Tibial artery (tissue), 4 donors: ENCODE data around the gene VPS37C.

Experiments
- DNase-seq, 2 donors: peaks; one replicate each; pipeline ENCODE4 v3.0.0-alpha.2; 2019
- H3K27ac ChIP-seq, 2 donors: fragments of 200-600 bp; sonication (generic) in 1 of 2; 1 replicate in 1 of 2; 2 replicates in 1 of 2; pipeline ENCODE4 v1.5.1; 2018 to 2019; ENCODE audit warnings: mild to moderate bottlenecking in 1 of 2
- H3K27me3 ChIP-seq, 2 donors: fragments of 200-600 bp; sonication (generic) in 1 of 2; one replicate each; pipeline versions ENCODE4 v1.5.1 to v1.6.0; 2016 to 2019
- H3K36me3 ChIP-seq, 3 donors: fragments of 200-600 bp; sonication (generic) in 2 of 3; one replicate each; pipeline ENCODE4 v1.5.1; 2016 to 2019; ENCODE audit warnings: mild to moderate bottlenecking in 2 of 3
- H3K4me1 ChIP-seq, 4 donors: fragments of 200-600 bp; sonication (generic) in 2 of 4; 1 replicate in 3 of 4; 2 replicates in 1 of 4; pipeline ENCODE4 v1.5.1; 2016 to 2019
- H3K4me3 ChIP-seq, 2 donors: fragments of 200-600 bp; sonication (generic) in 1 of 2; 1 replicate in 1 of 2; 2 replicates in 1 of 2; pipeline ENCODE4 v1.5.1; 2018 to 2019; ENCODE audit warnings: mild to moderate bottlenecking in 2 of 2
- H3K9me3 ChIP-seq, 3 donors: fragments of 200-600 bp; sonication (generic) in 1 of 3; one replicate each; pipeline ENCODE4 v1.5.1; 2016 to 2019
- intact Hi-C: fragments of 100-400 bp; cut with DNase I; formaldehyde crosslinking; loops from one replicate; pipeline ENCODE4 v1.15.0; 2023; ENCODE audit warnings: low total_unique reads
- TF ChIP-seq, protein P1 (sequence below), 2 experiments: fragments of 200-600 bp in 1 of 2; fragments of 450-650 bp in 1 of 2; IDR thresholded peaks; one replicate each; pipeline ENCODE4 v1.5.1; 2017 to 2019; ENCODE audit warnings: antibody characterized with exemption in 2 of 2, mild to moderate bottlenecking in 1 of 2, moderate library complexity in 1 of 2

VPS37C gene

DNA sequence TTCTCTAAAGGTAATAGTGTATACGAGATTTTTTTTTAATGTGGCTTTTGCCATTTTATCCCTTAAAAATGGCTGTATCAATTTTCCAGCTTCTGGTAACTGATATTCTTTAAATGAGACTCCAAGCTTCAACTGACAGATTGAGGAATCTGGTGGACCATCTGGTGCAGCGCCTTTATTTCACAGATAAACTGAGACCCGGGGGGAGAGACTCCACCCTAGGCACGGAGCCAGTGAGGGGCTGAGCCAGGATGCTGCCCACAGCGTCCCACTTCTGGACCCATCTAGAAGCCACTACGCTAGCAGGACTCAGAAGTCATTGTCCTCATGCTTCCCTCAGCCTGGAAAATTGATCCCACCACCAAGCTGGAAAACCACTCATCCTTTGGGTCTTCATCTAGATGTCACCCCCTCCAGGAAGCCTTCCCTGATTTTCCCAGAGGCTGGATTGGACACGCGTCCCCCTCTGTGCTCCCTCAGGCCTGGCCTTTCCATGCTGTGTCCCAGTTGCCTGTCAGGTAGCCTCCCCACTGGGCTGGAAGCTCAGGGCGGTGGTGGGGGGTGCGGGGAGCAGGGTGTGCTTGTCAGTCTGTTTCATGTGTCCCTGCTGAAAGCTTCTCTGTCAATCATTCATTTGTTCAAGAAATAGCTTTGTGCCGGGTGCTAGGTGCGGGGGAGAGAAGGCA lies 71.3 kb downstream of the VPS37C start:
- Histone ChIP-seq H3K27me3 (no peaks in the 10 kb centered on the region), H3K4me1 (no peaks in the 10 kb centered on the region), H3K9me3 (no peaks in the 10 kb centered on the region), H3K4me3 (no peak overlapping the region), H3K27ac (no peak overlapping the region), H3K36me3 (no peaks in the 10 kb centered on the region)
- intact Hi-C loops: no loop called here
- TF ChIP-seq, protein P1, sequence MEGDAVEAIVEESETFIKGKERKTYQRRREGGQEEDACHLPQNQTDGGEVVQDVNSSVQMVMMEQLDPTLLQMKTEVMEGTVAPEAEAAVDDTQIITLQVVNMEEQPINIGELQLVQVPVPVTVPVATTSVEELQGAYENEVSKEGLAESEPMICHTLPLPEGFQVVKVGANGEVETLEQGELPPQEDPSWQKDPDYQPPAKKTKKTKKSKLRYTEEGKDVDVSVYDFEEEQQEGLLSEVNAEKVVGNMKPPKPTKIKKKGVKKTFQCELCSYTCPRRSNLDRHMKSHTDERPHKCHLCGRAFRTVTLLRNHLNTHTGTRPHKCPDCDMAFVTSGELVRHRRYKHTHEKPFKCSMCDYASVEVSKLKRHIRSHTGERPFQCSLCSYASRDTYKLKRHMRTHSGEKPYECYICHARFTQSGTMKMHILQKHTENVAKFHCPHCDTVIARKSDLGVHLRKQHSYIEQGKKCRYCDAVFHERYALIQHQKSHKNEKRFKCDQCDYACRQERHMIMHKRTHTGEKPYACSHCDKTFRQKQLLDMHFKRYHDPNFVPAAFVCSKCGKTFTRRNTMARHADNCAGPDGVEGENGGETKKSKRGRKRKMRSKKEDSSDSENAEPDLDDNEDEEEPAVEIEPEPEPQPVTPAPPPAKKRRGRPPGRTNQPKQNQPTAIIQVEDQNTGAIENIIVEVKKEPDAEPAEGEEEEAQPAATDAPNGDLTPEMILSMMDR (IDR thresholded peaks at IDR 0.05): no peak
- DNase-seq: peak in 1 of 2 donors; percentile 46

DNA sequence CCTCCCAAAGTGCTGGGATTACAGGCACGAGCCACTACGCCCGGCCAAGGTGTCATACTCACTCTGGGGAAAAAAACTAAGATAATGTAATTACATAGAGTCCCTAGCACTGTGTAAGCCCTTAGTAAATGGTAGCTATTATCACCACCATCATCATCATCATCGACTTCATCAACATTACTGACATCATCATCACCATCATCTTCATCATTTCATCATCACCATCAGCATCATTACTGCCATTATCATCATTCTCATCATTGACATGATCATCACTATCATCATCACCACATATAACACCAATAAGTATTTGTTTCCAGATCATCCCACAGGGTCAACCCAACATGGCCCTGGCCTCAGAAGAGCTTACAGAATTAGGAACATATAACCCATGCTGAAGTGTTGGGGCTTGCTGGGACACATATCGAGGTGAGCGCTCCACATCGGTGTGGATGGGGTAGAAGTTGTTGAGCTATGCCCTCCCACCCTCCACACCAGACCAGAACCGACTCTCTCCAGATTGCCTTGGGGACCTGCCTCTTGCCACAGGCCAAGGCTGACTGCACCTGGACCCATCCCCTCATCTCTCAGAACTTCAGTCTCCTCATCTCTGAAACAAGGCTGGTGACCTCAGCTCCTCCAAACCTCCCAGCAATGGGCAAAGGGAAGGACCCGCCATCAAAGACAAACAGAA lies 73.7 kb downstream of the VPS37C start:
- Histone ChIP-seq H3K4me3 (no peak overlapping the region), H3K36me3 (no peaks in the 10 kb centered on the region), H3K27me3 (no peaks in the 10 kb centered on the region), H3K4me1 (no peaks in the 10 kb centered on the region), H3K27ac (no peak overlapping the region), H3K9me3 (no peaks in the 10 kb centered on the region)
- intact Hi-C loops: no loop called here
- TF ChIP-seq, protein P1 (IDR thresholded peaks at IDR 0.05): no peak
- peak in 1 of 2 donors; percentile 53 for DNase-seq

DNA sequence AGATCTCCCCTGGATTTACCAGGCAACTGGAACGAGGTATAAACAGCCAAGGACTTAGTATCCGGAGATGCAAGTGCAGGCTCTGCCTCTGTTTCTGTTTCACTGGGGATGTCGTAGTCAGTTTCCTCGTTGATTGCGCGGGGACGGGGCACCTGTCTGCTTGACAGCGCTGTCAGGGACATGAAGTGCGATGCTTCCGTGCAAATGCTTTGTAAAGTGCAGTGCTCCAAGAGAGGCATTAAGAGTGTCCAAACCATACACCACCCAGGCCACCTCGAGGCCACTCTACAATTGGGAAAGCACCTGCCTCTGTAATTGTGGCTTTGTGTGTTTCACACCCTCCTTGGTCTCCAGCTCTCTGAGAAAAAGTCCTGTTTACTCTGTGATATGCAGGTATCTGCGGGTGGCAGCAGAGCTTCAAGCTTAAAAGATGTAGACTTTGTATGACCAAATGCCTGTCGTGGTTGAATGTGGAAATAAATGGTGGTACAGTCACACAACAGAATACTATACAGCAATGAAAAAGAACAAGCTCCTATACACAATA lies 77.6 kb downstream of the VPS37C start:
- peak in 1 of 2 donors; percentile 28 for DNase-seq
- Histone ChIP-seq H3K27ac (no peak overlapping the region), H3K27me3 (peaks cover 0 to 7% of the 10 kb centered on the region in 2 donors), H3K36me3 (no peaks in the 10 kb centered on the region), H3K9me3 (no peaks in the 10 kb centered on the region), H3K4me1 (no peaks in the 10 kb centered on the region), H3K4me3 (no peak overlapping the region)
- intact Hi-C loops: no loop called here
- TF ChIP-seq, protein P1 (IDR thresholded peaks at IDR 0.05): no peak

DNA sequence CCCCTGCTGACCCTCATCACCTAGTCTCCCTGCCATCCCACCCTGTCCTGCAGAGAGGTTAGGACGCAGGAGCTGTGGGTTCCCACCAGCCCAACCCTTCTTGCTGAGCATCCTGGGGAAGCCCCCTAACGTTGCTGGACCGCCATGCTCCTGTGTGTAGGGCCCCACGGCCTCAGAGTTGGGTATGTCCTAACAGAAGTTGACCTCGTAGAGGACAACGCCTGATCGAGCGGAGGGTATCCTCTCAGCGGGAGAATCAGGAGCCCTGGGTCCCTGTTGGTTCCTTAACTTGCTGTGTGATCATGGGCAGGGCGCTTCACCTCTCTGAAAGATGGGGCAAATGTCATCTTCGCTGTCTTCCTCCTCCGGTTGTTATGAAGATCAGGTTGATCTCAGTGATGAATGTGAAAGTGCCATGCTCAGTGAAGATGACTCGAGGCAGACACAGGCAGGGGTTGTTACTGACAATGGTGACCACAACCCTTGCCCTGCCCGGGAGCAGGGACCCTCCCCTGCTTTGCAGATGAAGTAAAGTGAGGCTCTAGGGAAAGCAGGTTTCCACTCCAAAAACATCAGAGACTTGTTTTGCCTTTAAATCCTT lies 78.2 kb downstream of the VPS37C start:
- H3K9me3 ChIP-seq: no peaks in the 10 kb centered on the region
- intact Hi-C loops: no loop called here
- H3K4me1 ChIP-seq: no peaks in the 10 kb centered on the region
- DNase-seq: peak in 1 of 2 donors; percentile 43
- no peak overlapping the region for H3K4me3 ChIP-seq
- TF ChIP-seq, protein P1 (IDR thresholded peaks at IDR 0.05): no peak
- H3K27ac ChIP-seq: no peak overlapping the region
- H3K36me3 ChIP-seq: no peaks in the 10 kb centered on the region
- H3K27me3 ChIP-seq: peaks cover 0 to 7% of the 10 kb centered on the region in 2 donors

DNA sequence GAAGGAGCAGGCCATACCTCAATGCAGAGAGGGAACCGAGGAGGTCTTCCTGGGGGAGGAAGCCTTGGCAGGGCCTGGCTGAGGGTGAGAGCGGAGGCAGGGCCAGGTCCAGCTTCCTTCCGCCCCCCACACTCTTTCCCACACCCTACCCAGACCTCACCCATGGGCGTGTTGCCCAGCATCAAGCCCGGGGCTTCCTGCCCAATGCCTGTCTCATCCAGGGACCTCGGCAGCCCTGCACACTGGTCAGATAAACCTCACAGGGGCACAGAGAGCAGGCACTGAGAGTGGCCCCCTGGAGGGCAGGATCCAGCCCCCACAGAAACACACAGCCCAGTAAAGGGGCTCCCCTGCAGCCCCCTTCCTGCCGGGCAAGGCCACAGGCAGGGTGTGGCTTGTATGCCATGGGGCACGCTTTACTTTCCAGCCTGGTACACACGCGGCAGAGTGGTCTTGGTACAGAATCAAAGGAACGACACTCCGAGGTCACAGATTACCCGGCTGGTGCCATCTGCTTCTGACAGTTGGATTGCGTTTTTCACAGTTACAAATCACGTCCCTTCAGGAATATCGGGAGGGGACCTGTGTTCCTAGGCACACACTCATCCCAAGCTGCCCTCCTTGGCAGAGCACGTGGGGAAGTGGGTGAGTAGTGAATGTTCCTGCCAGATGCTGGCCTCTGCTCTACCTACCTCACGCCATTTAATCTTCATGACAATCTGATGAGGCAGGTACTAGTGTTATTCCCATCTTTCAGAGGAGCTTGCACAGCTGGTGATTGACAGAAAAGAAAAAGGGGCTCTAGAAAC lies 79.0 kb downstream of the VPS37C start:
- no peaks in the 10 kb centered on the region for H3K4me1 ChIP-seq
- no peak overlapping the region for H3K27ac ChIP-seq
- H3K36me3 ChIP-seq: no peaks in the 10 kb centered on the region
- H3K4me3 ChIP-seq: no peak overlapping the region
- TF ChIP-seq, protein P1 (IDR thresholded peaks at IDR 0.05): no peak
- intact Hi-C loops: no loop called here
- peak in 1 of 2 donors; percentile 43 for DNase-seq
- H3K9me3 ChIP-seq: no peaks in the 10 kb centered on the region
- H3K27me3 ChIP-seq: peaks cover 0 to 7% of the 10 kb centered on the region in 2 donors
